ENCODE results near the gene DMAP1. TPM values are rescaled to one million over a fixed set of nuclear protein-coding genes. Genes with fewer than 3 reads are reported as not detected.

DMAP1 gene
- total and polyA plus RNA-seq, 9 donors, result 28.1 to 46.9 (median 42.2) TPM

DNA sequence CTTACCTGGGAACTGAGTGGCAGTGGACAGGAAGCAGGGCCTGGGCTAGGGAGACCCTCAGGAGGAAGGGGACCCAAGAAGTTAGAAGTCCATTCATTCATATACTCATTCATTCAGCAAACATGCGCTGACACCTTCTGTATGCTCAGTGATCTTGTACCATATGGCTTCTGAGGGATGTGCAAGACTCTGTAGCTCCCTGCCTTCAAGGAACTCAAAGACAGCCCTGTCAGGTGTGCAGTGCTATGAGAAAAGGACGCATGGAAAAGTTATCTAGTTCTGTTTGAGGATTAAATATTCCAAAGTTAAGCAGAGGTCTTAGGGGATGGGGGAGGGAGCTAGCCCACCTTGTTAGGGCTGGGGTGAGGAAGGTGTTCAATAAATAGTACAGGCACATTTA, 12.5 kb downstream of the DMAP1 start:
- TF ChIP-seq EP300 (IDR thresholded peaks at IDR 0.05), result no peak
- TF ChIP-seq POLR2A (IDR thresholded peaks at IDR 0.05), result no peak
- TF ChIP-seq, protein P1, sequence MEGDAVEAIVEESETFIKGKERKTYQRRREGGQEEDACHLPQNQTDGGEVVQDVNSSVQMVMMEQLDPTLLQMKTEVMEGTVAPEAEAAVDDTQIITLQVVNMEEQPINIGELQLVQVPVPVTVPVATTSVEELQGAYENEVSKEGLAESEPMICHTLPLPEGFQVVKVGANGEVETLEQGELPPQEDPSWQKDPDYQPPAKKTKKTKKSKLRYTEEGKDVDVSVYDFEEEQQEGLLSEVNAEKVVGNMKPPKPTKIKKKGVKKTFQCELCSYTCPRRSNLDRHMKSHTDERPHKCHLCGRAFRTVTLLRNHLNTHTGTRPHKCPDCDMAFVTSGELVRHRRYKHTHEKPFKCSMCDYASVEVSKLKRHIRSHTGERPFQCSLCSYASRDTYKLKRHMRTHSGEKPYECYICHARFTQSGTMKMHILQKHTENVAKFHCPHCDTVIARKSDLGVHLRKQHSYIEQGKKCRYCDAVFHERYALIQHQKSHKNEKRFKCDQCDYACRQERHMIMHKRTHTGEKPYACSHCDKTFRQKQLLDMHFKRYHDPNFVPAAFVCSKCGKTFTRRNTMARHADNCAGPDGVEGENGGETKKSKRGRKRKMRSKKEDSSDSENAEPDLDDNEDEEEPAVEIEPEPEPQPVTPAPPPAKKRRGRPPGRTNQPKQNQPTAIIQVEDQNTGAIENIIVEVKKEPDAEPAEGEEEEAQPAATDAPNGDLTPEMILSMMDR (IDR thresholded peaks at IDR 0.05), result no peak
- Histone ChIP-seq H3K27ac (no peak overlapping the region), H3K9me3 (no peaks in the 10 kb centered on the region), H3K4me1 (ENCODE audit: insufficient read depth) (no peaks in the 10 kb centered on the region), H3K36me3 (no peaks in the 10 kb centered on the region), H3K27me3 (no peaks in the 10 kb centered on the region), H3K4me3 (no peak overlapping the region)
- intact Hi-C loops (cut with DNase I), result loop anchor here in 1 of 4 donors (10.0 kb wide), 1 partner anchor 369 kb away; no protein-coding TSS in a partner anchor
- no peak for DNase-seq
- WGBS, 3 donors, result 94 to 98% (median 97%) methylated on average over 2 of the region's 2 CpGs

DNA sequence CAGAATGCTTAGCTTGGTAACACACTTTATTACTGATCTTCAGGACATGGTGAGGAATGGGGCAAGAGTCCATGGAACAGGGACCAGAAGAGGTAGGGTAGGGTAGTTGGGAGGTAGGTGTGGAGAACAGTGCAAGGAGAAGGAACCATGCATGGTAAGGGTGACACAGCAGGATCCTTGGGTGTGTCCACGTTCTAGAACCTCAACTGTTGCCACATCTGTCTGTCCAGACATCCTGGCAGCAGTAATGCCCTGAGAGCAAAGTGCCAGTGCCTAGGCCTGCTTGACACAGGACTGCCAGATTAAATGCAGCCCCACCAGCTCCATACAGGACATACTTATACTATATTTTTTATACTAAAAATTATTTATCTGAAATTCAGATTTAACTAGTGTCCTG, 13.9 kb downstream of the DMAP1 start:
- H3K27me3 ChIP-seq, result no peaks in the 10 kb centered on the region
- H3K9me3 ChIP-seq, result no peaks in the 10 kb centered on the region
- H3K4me3 ChIP-seq, result no peak overlapping the region
- TF ChIP-seq POLR2A (IDR thresholded peaks at IDR 0.05), result no peak
- TF ChIP-seq, protein P1 (IDR thresholded peaks at IDR 0.05), result no peak
- TF ChIP-seq EP300 (IDR thresholded peaks at IDR 0.05), result no peak
- H3K36me3 ChIP-seq, result no peaks in the 10 kb centered on the region
- DNase-seq, result no peak
- no peaks in the 10 kb centered on the region for H3K4me1 ChIP-seq (ENCODE audit: insufficient read depth)
- WGBS, 3 donors, result 81 to 94% (median 92%) methylated on average over 1 of the region's 1 CpG
- H3K27ac ChIP-seq, result no peak overlapping the region
- intact Hi-C loops (cut with DNase I), result loop anchor here in 1 of 4 donors (10.0 kb wide), 1 partner anchor 368 kb away; no protein-coding TSS in a partner anchor

DNA sequence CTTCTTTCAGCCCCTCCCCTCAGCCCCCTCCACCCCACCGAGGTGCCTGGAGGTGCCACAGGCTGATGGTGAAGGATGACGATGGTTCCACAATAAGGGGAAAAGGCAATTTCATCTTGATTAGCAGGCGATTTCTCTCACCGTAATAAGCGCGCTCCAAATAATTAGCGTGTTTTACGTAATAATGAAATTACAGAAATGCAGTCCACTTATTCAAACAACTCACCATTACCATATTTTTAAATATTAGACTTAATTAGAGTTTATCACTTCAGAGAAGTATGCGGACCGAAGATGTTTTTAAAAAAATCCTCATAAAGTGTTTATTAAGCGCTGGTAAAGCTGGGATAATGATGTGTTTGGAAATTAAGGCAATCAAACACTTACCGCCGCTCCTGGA, 14.9 kb downstream of the DMAP1 start:
- Histone ChIP-seq H3K4me3 (no peak overlapping the region), H3K27ac (no peak overlapping the region), H3K27me3 (no peaks in the 10 kb centered on the region), H3K9me3 (no peaks in the 10 kb centered on the region), H3K36me3 (no peaks in the 10 kb centered on the region), H3K4me1 (ENCODE audit: insufficient read depth) (no peaks in the 10 kb centered on the region)
- intact Hi-C loops (cut with DNase I), result loop anchor here in 1 of 4 donors (10.0 kb wide), 1 partner anchor 367 kb away; no protein-coding TSS in a partner anchor
- TF ChIP-seq POLR2A (IDR thresholded peaks at IDR 0.05) (no peak), EP300 (IDR thresholded peaks at IDR 0.05) (no peak)
- TF ChIP-seq, protein P1 (IDR thresholded peaks at IDR 0.05), result no peak
- WGBS, 3 donors, result 94 to 96% (median 95%) methylated on average over 13 of the region's 13 CpGs
- no peak for DNase-seq

DNA sequence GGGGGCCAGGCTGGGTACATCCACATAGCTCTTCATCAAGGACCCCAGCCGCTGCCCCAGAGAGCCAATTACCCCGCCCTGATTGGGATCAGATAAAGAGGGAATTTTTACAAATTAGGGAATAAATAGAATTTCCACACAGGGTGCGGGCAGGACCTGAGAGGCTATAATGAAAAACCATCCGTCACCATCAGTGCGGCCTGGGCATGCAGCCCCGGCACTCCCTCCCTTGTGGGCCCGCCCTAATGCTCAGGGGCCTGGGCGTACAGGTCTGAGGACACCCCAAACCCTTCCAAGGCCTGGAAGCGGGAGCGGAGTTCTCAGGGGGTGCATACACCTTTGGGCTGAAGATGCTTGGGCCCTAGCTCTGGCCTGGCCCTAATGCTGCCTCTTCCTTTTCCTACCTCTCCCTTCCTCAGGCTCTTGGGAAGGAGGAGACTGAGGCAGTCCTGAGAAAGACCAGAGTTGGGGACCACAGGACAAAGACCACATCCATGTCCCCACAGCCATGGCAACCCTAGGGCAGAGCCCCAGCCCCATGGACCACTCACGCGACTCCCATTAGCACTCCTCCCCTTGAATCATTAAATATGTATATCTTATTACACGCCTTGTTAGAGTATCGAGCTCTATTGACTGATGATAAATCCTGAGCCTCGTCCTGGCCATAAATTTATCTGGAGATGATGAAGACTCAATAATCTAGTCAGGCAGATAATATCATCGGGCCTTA, 16.3 kb downstream of the DMAP1 start:
- 95 to 96% (median 96%) methylated on average over 16 of the region's 16 CpGs for WGBS, 3 donors
- intact Hi-C loops (cut with DNase I), result loop anchor here in 1 of 4 donors (10.0 kb wide), 1 partner anchor 365 kb away; no protein-coding TSS in a partner anchor

More for the DNA sequence above, 16.3 kb downstream of the DMAP1 start:
- H3K9me3 ChIP-seq, result no peaks in the 10 kb centered on the region
- DNase-seq, result no peak
- no peaks in the 10 kb centered on the region for H3K36me3 ChIP-seq
- H3K27ac ChIP-seq, result no peak overlapping the region
- TF ChIP-seq EP300 (IDR thresholded peaks at IDR 0.05), result no peak
- no peak for TF ChIP-seq POLR2A (IDR thresholded peaks at IDR 0.05)
- TF ChIP-seq, protein P1 (IDR thresholded peaks at IDR 0.05), result no peak
- no peaks in the 10 kb centered on the region for H3K4me1 ChIP-seq (ENCODE audit: insufficient read depth)
- H3K4me3 ChIP-seq, result no peak overlapping the region
- no peaks in the 10 kb centered on the region for H3K27me3 ChIP-seq
